ENCODE data around the gene REXO5. TPM values are rescaled to one million over a fixed set of nuclear protein-coding genes. Genes with fewer than 3 reads are reported as not detected.

REXO5 gene
- total RNA-seq, 2 experiments from 2014 or later = 16.4 to 20.4 TPM

DNA sequence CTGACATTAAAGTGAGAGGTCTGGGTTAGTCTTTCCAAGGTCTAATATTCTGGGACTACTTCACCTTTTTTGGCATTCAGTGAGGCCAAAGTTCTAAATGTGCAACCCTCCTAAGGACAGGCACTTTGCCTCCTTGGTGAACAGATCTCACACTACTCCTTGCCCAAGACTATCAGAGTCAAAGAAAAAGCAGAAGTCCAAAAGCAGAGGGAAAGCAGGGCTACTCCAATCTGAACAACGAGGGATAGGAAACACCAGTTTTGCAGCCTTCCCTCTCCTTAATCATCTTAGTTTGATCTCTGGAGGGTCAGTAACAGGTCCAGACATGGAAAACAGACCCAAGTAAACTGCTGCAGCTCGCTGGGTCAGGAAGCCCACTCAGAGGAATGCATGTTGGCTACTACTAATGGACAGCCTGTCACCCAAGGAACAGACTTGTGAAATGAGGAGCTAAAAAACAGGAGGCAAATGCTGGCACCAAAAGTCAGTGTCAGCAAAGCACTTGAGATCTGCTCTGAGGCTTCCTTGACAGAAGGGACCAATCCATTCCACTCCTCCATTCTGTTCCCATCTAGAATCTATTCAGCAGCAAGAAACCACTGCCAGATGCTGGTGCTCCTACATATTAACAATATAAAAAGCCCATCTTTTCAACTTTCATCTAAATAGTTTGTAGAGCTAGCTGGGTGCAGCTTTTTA lies 63.9 kb downstream of the REXO5 start:
- CTCF ChIA-PET = interaction anchor here (3.0 kb wide), 1 partner anchor 21 kb away, joined by 19 read pairs; no protein-coding TSS in a partner anchor
- Mint-ChIP-seq H3K4me3 (no peak overlapping the region), H3K9me3 (no peaks in the 10 kb centered on the region), H3K27me3 (no peaks in the 10 kb centered on the region), H3K4me1 (ENCODE audit: low read depth) (peaks cover 48% of the 10 kb centered on the region), H3K36me3 (ENCODE audit: low read depth) (peaks cover 4% of the 10 kb centered on the region), H3K27ac (no peak overlapping the region)
- ATAC-seq (no peak), DNase-seq (no peak)
- POLR2A ChIA-PET = no interaction called here
- TF ChIP-seq, protein P1, sequence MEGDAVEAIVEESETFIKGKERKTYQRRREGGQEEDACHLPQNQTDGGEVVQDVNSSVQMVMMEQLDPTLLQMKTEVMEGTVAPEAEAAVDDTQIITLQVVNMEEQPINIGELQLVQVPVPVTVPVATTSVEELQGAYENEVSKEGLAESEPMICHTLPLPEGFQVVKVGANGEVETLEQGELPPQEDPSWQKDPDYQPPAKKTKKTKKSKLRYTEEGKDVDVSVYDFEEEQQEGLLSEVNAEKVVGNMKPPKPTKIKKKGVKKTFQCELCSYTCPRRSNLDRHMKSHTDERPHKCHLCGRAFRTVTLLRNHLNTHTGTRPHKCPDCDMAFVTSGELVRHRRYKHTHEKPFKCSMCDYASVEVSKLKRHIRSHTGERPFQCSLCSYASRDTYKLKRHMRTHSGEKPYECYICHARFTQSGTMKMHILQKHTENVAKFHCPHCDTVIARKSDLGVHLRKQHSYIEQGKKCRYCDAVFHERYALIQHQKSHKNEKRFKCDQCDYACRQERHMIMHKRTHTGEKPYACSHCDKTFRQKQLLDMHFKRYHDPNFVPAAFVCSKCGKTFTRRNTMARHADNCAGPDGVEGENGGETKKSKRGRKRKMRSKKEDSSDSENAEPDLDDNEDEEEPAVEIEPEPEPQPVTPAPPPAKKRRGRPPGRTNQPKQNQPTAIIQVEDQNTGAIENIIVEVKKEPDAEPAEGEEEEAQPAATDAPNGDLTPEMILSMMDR (IDR thresholded peaks at IDR 0.05) = no peak
- intact Hi-C loops (cut with micrococcal nuclease) = no loop called here

DNA sequence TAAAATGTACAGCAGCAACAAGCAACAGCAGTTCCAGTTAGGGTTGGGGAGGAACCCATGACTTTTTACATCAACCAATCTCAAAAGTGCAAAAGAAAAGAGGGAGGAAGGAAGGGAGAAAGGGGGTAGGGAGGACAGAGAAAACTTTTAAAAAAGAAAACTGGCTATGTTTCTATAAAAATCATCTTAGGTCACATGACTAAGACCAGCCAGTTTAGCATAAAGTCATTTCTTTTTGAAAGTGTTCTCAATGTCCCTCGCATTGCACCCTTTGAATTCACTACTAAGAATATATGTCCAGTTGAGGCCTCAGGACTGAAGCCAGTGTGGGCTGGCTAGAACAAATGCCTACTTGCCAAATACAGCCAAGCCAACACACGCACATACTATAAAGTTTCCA lies 64.9 kb downstream of the REXO5 start:
- TF ChIP-seq, protein P1 (IDR thresholded peaks at IDR 0.05) = no peak
- H3K4me3 Mint-ChIP-seq = no peak overlapping the region
- peaks cover 46% of the 10 kb centered on the region for H3K4me1 Mint-ChIP-seq (ENCODE audit: low read depth)
- no peaks in the 10 kb centered on the region for H3K27me3 Mint-ChIP-seq
- DNase-seq (no peak), ATAC-seq (no peak)
- CTCF ChIA-PET = interaction anchor here (0.8 to 3.0 kb wide), 2 partner anchors 21 to 111 kb away, joined by 3 to 19 read pairs; no protein-coding TSS in a partner anchor
- no peaks in the 10 kb centered on the region for H3K9me3 Mint-ChIP-seq
- POLR2A ChIA-PET = no interaction called here
- intact Hi-C loops (cut with micrococcal nuclease) = no loop called here
- no peak overlapping the region for H3K27ac Mint-ChIP-seq
- peaks cover 9% of the 10 kb centered on the region for H3K36me3 Mint-ChIP-seq (ENCODE audit: low read depth)

DNA sequence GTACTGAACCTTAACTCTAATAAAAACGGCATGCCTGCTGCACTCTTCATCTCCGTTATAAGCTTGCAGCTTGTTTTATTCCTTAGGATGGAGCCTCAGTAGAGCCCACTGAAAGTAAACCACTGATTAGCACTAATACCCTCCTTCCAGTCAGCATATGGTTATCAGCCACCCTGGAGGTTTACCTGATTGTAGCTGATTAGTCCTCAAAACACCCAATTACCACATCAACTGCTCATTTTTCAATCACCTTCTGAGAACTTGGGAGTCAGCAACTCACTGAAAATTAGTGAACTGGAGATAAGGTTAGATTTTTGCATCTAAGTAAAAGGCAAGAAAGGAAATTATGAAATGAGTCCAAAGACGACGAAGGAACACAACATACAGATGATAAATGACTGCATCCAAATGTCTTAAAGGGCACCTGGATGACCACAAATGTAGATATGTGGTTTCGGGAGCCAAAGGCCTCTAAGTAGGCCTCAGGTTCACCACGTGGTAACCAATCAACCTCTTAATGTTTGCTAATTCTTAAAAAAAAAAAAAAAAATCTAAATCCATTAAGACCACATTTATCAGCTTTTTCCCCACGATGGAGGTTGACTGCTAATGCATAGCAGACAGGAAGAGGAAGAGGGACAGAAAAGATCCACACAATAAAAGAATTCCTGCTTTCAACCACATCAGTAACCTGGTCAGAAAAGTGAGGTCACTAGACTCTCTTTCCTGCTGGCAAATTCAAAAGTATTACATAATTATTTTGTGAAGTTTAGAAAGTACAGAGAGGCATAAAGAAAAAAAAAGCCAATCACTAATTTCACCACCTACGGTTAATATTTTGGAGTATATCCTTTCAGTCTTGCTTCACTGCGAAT lies 65.9 kb downstream of the REXO5 start:
- DNase-seq (no peak), ATAC-seq (no peak)
- no peak overlapping the region for H3K27ac Mint-ChIP-seq
- peaks cover 45% of the 10 kb centered on the region for H3K4me1 Mint-ChIP-seq (ENCODE audit: low read depth)
- TF ChIP-seq, protein P1 (IDR thresholded peaks at IDR 0.05) = no peak
- no peak overlapping the region for H3K4me3 Mint-ChIP-seq
- no peaks in the 10 kb centered on the region for H3K9me3 Mint-ChIP-seq
- H3K36me3 Mint-ChIP-seq (ENCODE audit: low read depth) = peaks cover 15% of the 10 kb centered on the region
- CTCF ChIA-PET = interaction anchor here (0.8 to 3.0 kb wide), 2 partner anchors 22 to 110 kb away, joined by 3 to 19 read pairs; no protein-coding TSS in a partner anchor
- POLR2A ChIA-PET = no interaction called here
- intact Hi-C loops (cut with micrococcal nuclease) = no loop called here
- no peaks in the 10 kb centered on the region for H3K27me3 Mint-ChIP-seq

DNA sequence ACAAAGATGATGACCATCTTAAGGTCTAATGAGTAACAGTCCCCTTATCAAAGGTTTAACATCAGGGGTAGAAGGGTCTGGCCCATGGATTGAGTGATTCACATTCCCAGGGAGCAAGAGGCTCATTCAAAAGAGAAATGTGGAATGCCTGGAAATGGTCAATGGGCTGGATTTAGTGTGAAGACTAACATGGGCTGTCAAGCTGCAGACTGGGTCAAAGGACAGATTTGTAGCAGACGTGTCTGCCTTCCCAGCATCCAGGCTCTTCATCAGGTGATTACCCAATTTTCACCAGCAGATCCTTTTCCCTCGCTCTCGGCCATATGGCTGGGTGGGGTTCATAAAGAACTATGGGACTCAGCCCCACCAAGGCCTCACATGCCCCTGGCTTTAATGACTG lies 67.0 kb downstream of the REXO5 start:
- Mint-ChIP-seq H3K27me3 (no peaks in the 10 kb centered on the region), H3K4me1 (ENCODE audit: low read depth) (peaks cover 50% of the 10 kb centered on the region), H3K27ac (no peak overlapping the region), H3K36me3 (ENCODE audit: low read depth) (peaks cover 19% of the 10 kb centered on the region), H3K4me3 (no peak overlapping the region), H3K9me3 (no peaks in the 10 kb centered on the region)
- DNase-seq = no peak
- POLR2A ChIA-PET = interaction anchor here (1.1 kb wide), 1 partner anchor 25 kb away, joined by 3 read pairs; no protein-coding TSS in a partner anchor
- no peak for ATAC-seq
- intact Hi-C loops (cut with micrococcal nuclease) = no loop called here
- CTCF ChIA-PET = interaction anchor here (2.0 to 3.1 kb wide), 2 partner anchors 10 to 23 kb away, joined by 8 to 21 read pairs; no protein-coding TSS in a partner anchor
- TF ChIP-seq, protein P1 (IDR thresholded peaks at IDR 0.05) = no peak

Data from activated CD8-positive, alpha-beta T cell treated with anti-CD3 and anti-CD28 coated beads for 36 hours (primary cell).